WERI-Rb-1 (cell line): ENCODE results near the gene AGTRAP.

Experiments used
- DNase-seq: peaks from one replicate; pipeline ENCODE4 v3.0.0-alpha.2; 2020
- H3K27ac ChIP-seq: fragments of 250-450 bp; sonication (Bioruptor Pico); 2 replicates; pipeline ENCODE4 v1.5.1; 2020; ENCODE audit warnings: mild to moderate bottlenecking, moderate library complexity
- H3K27me3 ChIP-seq: fragments of 250-450 bp; sonication (Bioruptor Pico); 2 replicates; pipeline ENCODE4 v1.5.1; 2021; ENCODE audit warnings: mild to moderate bottlenecking, low read depth, moderate library complexity; ENCODE audit not compliant: insufficient read depth, severe bottlenecking
- H3K36me3 ChIP-seq: fragments of 250-450 bp; sonication (Bioruptor Pico); 2 replicates; pipeline ENCODE4 v1.5.1; 2020; ENCODE audit warnings: mild to moderate bottlenecking, moderate library complexity
- H3K4me3 ChIP-seq: 2 replicates; pipeline ENCODE4 v1.5.1; 2011; ENCODE audit warnings: low read depth, mild to moderate bottlenecking, control low read depth, low read length
- H3K9me3 ChIP-seq: fragments of 250-450 bp; sonication (Bioruptor Pico); 2 replicates; pipeline ENCODE4 v1.5.1; 2021; ENCODE audit warnings: mild to moderate bottlenecking, moderate library complexity; ENCODE audit not compliant: severe bottlenecking
- CTCF ChIP-seq: IDR thresholded peaks from 2 replicates; pipeline ENCODE4 v1.5.1; 2011; ENCODE audit warnings: low read depth, mild to moderate bottlenecking, control low read depth, inconsistent platforms, low read length

Gene AGTRAP

GRCh38 chr1:11733306-11733705 is 2.6 kb upstream of the AGTRAP start:
- DNase-seq, result no peak
- H3K36me3 ChIP-seq, result no peaks in the 10 kb centered on the region
- no peak overlapping the region for H3K4me3 ChIP-seq
- H3K9me3 ChIP-seq, result no peaks in the 10 kb centered on the region
- TF ChIP-seq CTCF, result no peak
- H3K27ac ChIP-seq, result no peak overlapping the region
- no peaks in the 10 kb centered on the region for H3K27me3 ChIP-seq

- DNase-seq, result no peak
- no peaks in the 10 kb centered on the region for H3K36me3 ChIP-seq
- peak overlapping the region; percentile 88 for H3K4me3 ChIP-seq
- H3K9me3 ChIP-seq, result no peaks in the 10 kb centered on the region
- H3K27me3 ChIP-seq, result no peaks in the 10 kb centered on the region
- TF ChIP-seq CTCF, result no peak
- H3K27ac ChIP-seq, result peak overlapping the region; percentile 6
Measured at GRCh38 chr1:11735531-11735853, 444 bp upstream of the AGTRAP start.

DNA sequence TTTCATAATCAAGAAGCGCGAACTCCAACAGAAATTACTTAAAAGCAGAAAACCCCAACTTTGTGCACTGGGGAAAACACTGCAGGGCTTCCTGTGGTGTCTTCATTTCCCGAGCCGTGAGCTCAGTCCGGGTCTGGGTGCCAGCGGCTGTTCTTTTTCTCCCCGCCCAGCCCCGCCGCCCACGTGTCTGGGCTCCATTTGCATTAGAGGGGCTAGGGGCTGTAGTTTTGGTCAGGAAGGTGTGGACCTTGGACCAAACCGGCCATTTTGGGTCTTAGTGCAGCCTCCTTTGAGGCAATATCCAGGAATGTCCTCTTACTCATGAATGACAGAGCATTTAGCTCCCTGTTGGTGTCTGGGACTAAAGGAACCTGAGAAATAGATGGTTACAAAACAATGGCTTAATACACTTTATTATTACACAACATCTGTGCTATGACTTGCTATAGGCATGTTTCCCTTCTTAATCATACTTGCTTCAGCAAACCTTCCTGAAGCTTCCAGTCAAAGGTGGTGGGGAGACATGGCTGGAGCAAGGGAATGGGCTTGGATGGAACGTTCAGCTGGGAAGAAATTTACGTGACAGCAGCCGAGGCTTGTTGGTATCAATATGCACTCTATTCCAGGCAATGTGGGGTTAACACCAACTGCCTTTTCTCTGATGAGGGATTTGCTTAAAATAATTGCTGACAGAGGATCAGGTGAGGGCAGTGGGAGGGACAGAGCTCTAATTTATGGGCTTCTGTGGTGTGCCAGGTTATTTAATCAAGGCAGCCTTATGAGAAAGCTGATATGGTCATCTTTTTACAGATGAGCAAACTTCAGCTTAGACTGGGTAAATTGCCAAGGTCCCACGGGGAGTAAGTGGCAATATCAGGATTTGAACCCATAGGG is 1.1 kb downstream of the AGTRAP start:
- no peaks in the 10 kb centered on the region for H3K36me3 ChIP-seq

GRCh38 chr1:11738096-11738495 is 2.2 kb downstream of the AGTRAP start:
- Histone ChIP-seq H3K27ac (peak overlapping the region; percentile 81; the same call in 1 of the 2 replicates), H3K4me3 (no peak overlapping the region), H3K9me3 (no peaks in the 10 kb centered on the region), H3K36me3 (no peaks in the 10 kb centered on the region), H3K27me3 (no peaks in the 10 kb centered on the region)
- DNase-seq, result no peak
- no peak for TF ChIP-seq CTCF

More for the DNA sequence above, 1.1 kb downstream of the AGTRAP start:
- Histone ChIP-seq H3K27me3 (no peaks in the 10 kb centered on the region), H3K4me3 (peak overlapping the region; percentile 88), H3K9me3 (no peaks in the 10 kb centered on the region), H3K27ac (peak overlapping the region; percentile 81)
- DNase-seq, result peak; percentile 70
- no peak for TF ChIP-seq CTCF

GRCh38 chr1:11738783-11739182 is 2.8 kb downstream of the AGTRAP start:
- TF ChIP-seq CTCF, result no peak
- Histone ChIP-seq H3K36me3 (no peaks in the 10 kb centered on the region), H3K9me3 (no peaks in the 10 kb centered on the region), H3K27ac (no peak overlapping the region), H3K4me3 (no peak overlapping the region), H3K27me3 (no peaks in the 10 kb centered on the region)
- no peak for DNase-seq
